GM23248 (cell line): ENCODE results near the gene GALNT12.

Experiments used
- EZH2 ChIP-seq: fragments of 200-600 bp; sonication (generic); IDR thresholded peaks from 2 replicates; pipeline ENCODE4 v1.6.1; 2018; ENCODE audit warnings: antibody characterized with exemption, mild to moderate bottlenecking; ENCODE audit not compliant: insufficient read depth, poor library complexity, severe bottlenecking
- EZH2phosphoT487 ChIP-seq: fragments of 200-600 bp; sonication (generic); IDR thresholded peaks from 2 replicates; pipeline ENCODE4 v1.6.1; 2018; ENCODE audit warnings: antibody characterized with exemption, moderate library complexity, mild to moderate bottlenecking, low read depth; ENCODE audit not compliant: insufficient read depth

GRCh38 chr9:98771209-98771874, 36.1 kb upstream of the GALNT12 start:
- TF ChIP-seq EZH2phosphoT487 = no peak
- TF ChIP-seq EZH2 = no peak
